Gastroesophageal sphincter (tissue), 4 donors: ENCODE data around the gene OPCML. TPM values are rescaled to one million over a fixed set of nuclear protein-coding genes. Genes with fewer than 3 reads are reported as not detected.

ENCODE experiments used
- ATAC-seq: fragments of 150-250 bp; one replicate; pipeline ENCODE4 v1.9.1; 2016; ENCODE audit warnings: mild to moderate bottlenecking, moderate library complexity
- H3K27ac ChIP-seq, 4 donors: fragments of 200-600 bp; sonication (generic) in 3 of 4; 1 replicate in 3 of 4; 2 replicates in 1 of 4; pipeline ENCODE4 v1.5.1; 2016 to 2019
- H3K27me3 ChIP-seq: fragments of 200-600 bp; sonication (generic); one replicate; pipeline ENCODE4 v1.5.1; 2019
- H3K36me3 ChIP-seq, 2 donors: fragments of 200-600 bp; sonication (generic); one replicate each; pipeline ENCODE4 v1.5.1; 2019; ENCODE audit warnings: control low read depth in 1 of 2
- H3K4me1 ChIP-seq, 3 donors: fragments of 200-600 bp; sonication (generic); 1 replicate in 2 of 3; 2 replicates in 1 of 3; pipeline ENCODE4 v1.5.1; 2016 to 2019; ENCODE audit warnings: control low read depth in 2 of 3
- H3K4me3 ChIP-seq, 2 donors: fragments of 200-600 bp; sonication (generic); one replicate each; pipeline ENCODE4 v1.5.1; 2019; ENCODE audit warnings: mild to moderate bottlenecking in 1 of 2, moderate library complexity in 1 of 2
- H3K9me3 ChIP-seq, 3 donors: fragments of 200-600 bp; sonication (generic); one replicate each; pipeline ENCODE4 v1.5.1; 2017 to 2019; ENCODE audit warnings: control low read depth in 2 of 3
- EP300 ChIP-seq: sonication (generic); formaldehyde crosslinking; IDR thresholded peaks from one replicate; pipeline ENCODE4 v1.6.1; 2017; ENCODE audit warnings: antibody characterized with exemption, mild to moderate bottlenecking
- POLR2A ChIP-seq, 2 donors: fragments of 450-650 bp; IDR thresholded peaks; one replicate each; pipeline ENCODE4 v1.6.1; 2017; ENCODE audit warnings: antibody characterized with exemption in 2 of 2, mild to moderate bottlenecking in 2 of 2, moderate library complexity in 1 of 2
- POLR2AphosphoS5 ChIP-seq: sonication (generic); formaldehyde crosslinking; IDR thresholded peaks from one replicate; pipeline ENCODE4 v1.6.1; 2017; ENCODE audit warnings: antibody characterized with exemption
- WGBS, 2 donors: methylation state at CpG; one replicate each; pipeline ENCODE4 v1.1.5; 2018; ENCODE audit warnings: low coverage in 1 of 2; 5-methylcytosine and 5-hydroxymethylcytosine counted together
- total RNA-seq, 4 donors: library from RNA; depleted of rRNA; stranded (reverse); fragments of >200 nt; gene quantifications; one replicate each; pipeline ENCODE4 v1.1.0, GENCODE V29; 2016
- TF ChIP-seq, protein P1 (sequence below), 4 experiments: fragments of 200-600 bp in 2 of 4; fragments of 450-650 bp in 2 of 4; sonication (generic) in 1 of 4; IDR thresholded peaks; one replicate each; pipeline ENCODE4 v1.5.1; 2017 to 2019; ENCODE audit warnings: antibody characterized with exemption in 4 of 4, mild to moderate bottlenecking in 2 of 4, moderate library complexity in 2 of 4

Gene OPCML
- total RNA-seq, 4 donors from 2014 or later, result 0.13 to 0.93 (median 0.33) TPM

DNA sequence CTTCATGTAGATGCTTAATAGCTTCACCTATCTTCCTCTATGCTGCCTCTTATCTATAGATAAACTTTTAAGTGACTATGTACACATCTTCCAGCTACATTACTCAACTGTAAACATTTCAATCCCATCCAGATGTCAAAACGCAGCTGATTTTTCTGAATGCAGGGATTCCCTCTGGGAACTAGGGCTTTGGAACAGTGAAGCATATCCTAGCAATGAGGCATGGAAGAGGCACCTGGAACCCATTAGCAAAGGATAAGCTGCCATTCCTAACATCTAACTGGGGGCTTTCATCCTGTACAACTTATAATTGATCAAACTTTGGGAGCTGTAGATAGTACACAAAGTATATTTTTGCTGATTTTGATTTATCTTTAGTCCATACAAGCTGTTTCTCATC, 40.8 kb upstream of the OPCML start:
- H3K36me3 ChIP-seq, result no peaks in the 10 kb centered on the region
- TF ChIP-seq POLR2AphosphoS5 (no peak), EP300 (no peak)
- H3K27me3 ChIP-seq, result peaks cover 10% of the 10 kb centered on the region
- H3K9me3 ChIP-seq, result no peaks in the 10 kb centered on the region
- no peak overlapping the region for H3K27ac ChIP-seq
- WGBS, 2 donors, result 50 to 88% methylated on average over 1 of the region's 1 CpG
- ATAC-seq, result no peak
- no peaks in the 10 kb centered on the region for H3K4me1 ChIP-seq
- no peak overlapping the region for H3K4me3 ChIP-seq

DNA sequence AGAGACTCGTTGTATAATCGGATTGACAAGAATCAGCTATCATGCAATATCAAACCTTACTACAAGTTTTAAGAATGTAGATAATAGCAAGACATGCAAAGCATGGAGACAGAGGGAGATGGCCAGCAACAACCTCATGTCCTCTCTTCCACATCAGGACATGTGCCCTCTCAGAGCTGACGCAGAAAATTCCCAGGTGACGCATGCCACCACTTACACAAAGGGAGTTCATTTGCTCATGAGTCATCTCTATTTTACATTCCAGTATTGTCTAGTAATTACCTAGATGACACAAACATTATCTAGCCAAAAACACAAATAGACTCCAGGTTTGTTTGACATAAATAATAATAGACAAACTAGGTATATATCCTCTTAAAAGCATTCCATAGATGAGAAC, 38.1 kb upstream of the OPCML start:
- ATAC-seq, result no peak
- Histone ChIP-seq H3K4me1 (no peaks in the 10 kb centered on the region), H3K36me3 (no peaks in the 10 kb centered on the region), H3K27ac (no peak overlapping the region), H3K27me3 (peaks cover 18% of the 10 kb centered on the region), H3K4me3 (no peak overlapping the region), H3K9me3 (no peaks in the 10 kb centered on the region)
- WGBS, 2 donors, result 85 to 98% methylated on average over 4 of the region's 4 CpGs
- TF ChIP-seq POLR2AphosphoS5 (no peak), EP300 (no peak), POLR2A (IDR thresholded peaks at IDR 0.05) (no peak)
- TF ChIP-seq, protein P1, sequence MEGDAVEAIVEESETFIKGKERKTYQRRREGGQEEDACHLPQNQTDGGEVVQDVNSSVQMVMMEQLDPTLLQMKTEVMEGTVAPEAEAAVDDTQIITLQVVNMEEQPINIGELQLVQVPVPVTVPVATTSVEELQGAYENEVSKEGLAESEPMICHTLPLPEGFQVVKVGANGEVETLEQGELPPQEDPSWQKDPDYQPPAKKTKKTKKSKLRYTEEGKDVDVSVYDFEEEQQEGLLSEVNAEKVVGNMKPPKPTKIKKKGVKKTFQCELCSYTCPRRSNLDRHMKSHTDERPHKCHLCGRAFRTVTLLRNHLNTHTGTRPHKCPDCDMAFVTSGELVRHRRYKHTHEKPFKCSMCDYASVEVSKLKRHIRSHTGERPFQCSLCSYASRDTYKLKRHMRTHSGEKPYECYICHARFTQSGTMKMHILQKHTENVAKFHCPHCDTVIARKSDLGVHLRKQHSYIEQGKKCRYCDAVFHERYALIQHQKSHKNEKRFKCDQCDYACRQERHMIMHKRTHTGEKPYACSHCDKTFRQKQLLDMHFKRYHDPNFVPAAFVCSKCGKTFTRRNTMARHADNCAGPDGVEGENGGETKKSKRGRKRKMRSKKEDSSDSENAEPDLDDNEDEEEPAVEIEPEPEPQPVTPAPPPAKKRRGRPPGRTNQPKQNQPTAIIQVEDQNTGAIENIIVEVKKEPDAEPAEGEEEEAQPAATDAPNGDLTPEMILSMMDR (IDR thresholded peaks at IDR 0.05), result no peak

GRCh38 chr11:133563505-133564025, 31.3 kb upstream of the OPCML start:
- 74 to 84% methylated on average over 4 of the region's 7 CpGs for WGBS, 2 donors
- Histone ChIP-seq H3K27ac (no peak overlapping the region), H3K27me3 (peaks cover 46% of the 10 kb centered on the region), H3K4me1 (no peaks in the 10 kb centered on the region), H3K4me3 (no peak overlapping the region), H3K36me3 (no peaks in the 10 kb centered on the region), H3K9me3 (no peaks in the 10 kb centered on the region)
- ATAC-seq, result no peak
- TF ChIP-seq POLR2A (IDR thresholded peaks at IDR 0.05) (no peak), EP300 (no peak), POLR2AphosphoS5 (no peak)
- TF ChIP-seq, protein P1 (IDR thresholded peaks at IDR 0.05), result no peak

DNA sequence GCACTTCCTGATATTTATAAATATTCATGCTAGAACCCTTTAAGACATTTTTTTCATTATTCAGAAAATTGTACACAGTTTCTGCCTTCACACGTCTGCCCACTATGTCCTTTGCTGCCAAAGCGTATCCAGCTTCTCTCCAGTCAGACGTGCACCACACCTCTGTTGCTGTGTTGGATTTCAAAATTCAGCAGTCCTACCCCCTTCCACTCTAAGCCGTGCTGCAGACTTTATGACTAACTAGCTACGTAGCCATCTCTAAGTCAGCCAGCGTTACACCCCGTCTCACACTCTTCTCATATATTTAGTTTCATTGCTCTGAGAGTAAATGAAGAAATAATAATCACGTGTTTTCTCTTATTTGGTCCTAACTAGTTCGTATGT, 28.2 kb upstream of the OPCML start:
- Histone ChIP-seq H3K27me3 (peaks cover 40% of the 10 kb centered on the region), H3K36me3 (no peaks in the 10 kb centered on the region), H3K27ac (no peak overlapping the region), H3K9me3 (no peaks in the 10 kb centered on the region), H3K4me1 (no peaks in the 10 kb centered on the region), H3K4me3 (no peak overlapping the region)
- WGBS, 2 donors, result 45 to 49% methylated on average over 7 to 9 of the region's 9 CpGs
- ATAC-seq, result no peak
- TF ChIP-seq, protein P1 (IDR thresholded peaks at IDR 0.05), result no peak
- no peak for TF ChIP-seq EP300
- TF ChIP-seq POLR2A (IDR thresholded peaks at IDR 0.05), result no peak
- no peak for TF ChIP-seq POLR2AphosphoS5

- whole genome bisulfite sequencing, 2 donors, result 45 to 74% methylated on average over 10 of the region's 10 CpGs
- H3K4me3 ChIP-seq, result no peak overlapping the region
- ATAC-seq, result no peak
- no peaks in the 10 kb centered on the region for H3K9me3 ChIP-seq
- TF ChIP-seq POLR2AphosphoS5, result no peak
- TF ChIP-seq, protein P1 (IDR thresholded peaks at IDR 0.05), result no peak
- no peak for TF ChIP-seq POLR2A (IDR thresholded peaks at IDR 0.05)
- TF ChIP-seq EP300, result no peak
- H3K27ac ChIP-seq, result no peak overlapping the region
- peaks cover 37% of the 10 kb centered on the region for H3K27me3 ChIP-seq
- H3K4me1 ChIP-seq, result no peaks in the 10 kb centered on the region
- no peaks in the 10 kb centered on the region for H3K36me3 ChIP-seq
Observed at GRCh38 chr11:133559833-133560471, 27.7 kb upstream of the OPCML start.
